HS-5 (cell line): ENCODE measurements around the gene LECT2.

Experiments used
- DNase-seq: peaks from one replicate; pipeline ENCODE4 v3.0.0-alpha.2; 2012; ENCODE audit warnings: low read depth

Gene LECT2

GRCh38 chr5:135954899-135955298 lies at the start of gene LECT2:
TSS of gene LECT2 (minus strand) at chr5:135954983. CDS start at chr5:135954833, 150 bp downstream.
- DNase-seq, result no peak

GRCh38 chr5:136004436-136004835 lies 49.7 kb upstream of the LECT2 start:
- DNase-seq, result no peak

- no peak for DNase-seq
These were observed 46.7 kb upstream of the LECT2 start for GRCh38 chr5:136001466-136001981.

GRCh38 chr5:136000932-136001331 lies 46.1 kb upstream of the LECT2 start:
- DNase-seq, result no peak

- no peak for DNase-seq
These were observed 45.4 kb upstream of the LECT2 start for GRCh38 chr5:136000147-136000546.

GRCh38 chr5:135999406-136000139 lies 44.8 kb upstream of the LECT2 start:
- no peak for DNase-seq

GRCh38 chr5:135998889-135999288 lies 44.1 kb upstream of the LECT2 start:
- DNase-seq, result no peak

GRCh38 chr5:135997673-135998335 lies 43.0 kb upstream of the LECT2 start:
- no peak for DNase-seq

GRCh38 chr5:135996611-135997010 lies 41.8 kb upstream of the LECT2 start:
- no peak for DNase-seq

GRCh38 chr5:135995976-135996375 lies 41.2 kb upstream of the LECT2 start:
- no peak for DNase-seq

- no peak for DNase-seq
These were observed 39.3 kb upstream of the LECT2 start for GRCh38 chr5:135993880-135994636.

GRCh38 chr5:135993335-135993879 lies 38.6 kb upstream of the LECT2 start:
- no peak for DNase-seq

GRCh38 chr5:135991429-135991828 lies 36.6 kb upstream of the LECT2 start:
- no peak for DNase-seq

- no peak for DNase-seq
These were observed 35.9 kb upstream of the LECT2 start for GRCh38 chr5:135990528-135991255.

- no peak for DNase-seq
These were observed 34.9 kb upstream of the LECT2 start for GRCh38 chr5:135989686-135990085.

- no peak for DNase-seq
These were observed 33.8 kb upstream of the LECT2 start for GRCh38 chr5:135988546-135988945.

- DNase-seq, result no peak
These were observed 32.2 kb upstream of the LECT2 start for GRCh38 chr5:135986891-135987401.

- no peak for DNase-seq
These were observed 31.6 kb upstream of the LECT2 start for GRCh38 chr5:135986401-135986800.

GRCh38 chr5:135985951-135986350 lies 31.2 kb upstream of the LECT2 start:
- no peak for DNase-seq

GRCh38 chr5:135980620-135981019 lies 25.8 kb upstream of the LECT2 start:
- DNase-seq, result no peak

- DNase-seq, result no peak
These were observed 24.7 kb upstream of the LECT2 start for GRCh38 chr5:135979510-135979909.

- DNase-seq, result no peak
These were observed 24.2 kb upstream of the LECT2 start for GRCh38 chr5:135978993-135979392.
